Activated CD4-positive, alpha-beta T cell treated with anti-CD3 and anti-CD28 coated beads, Interleukin-2, amount 10 ng/mL, durations not matched to agents 24 days and 14 days (primary cell): ENCODE results near the gene TMX4. TPM values are rescaled to one million over a fixed set of nuclear protein-coding genes. Genes with fewer than 3 reads are reported as not detected.
"Not testable (repeated sequence)": the region's sequence is repeated elsewhere in the genome, so short reads cannot be mapped to it uniquely, and the experiment has no call there.

ENCODE experiments used
- DNase-seq: peaks from one replicate; pipeline ENCODE4 v3.0.0; 2022
- H3K27ac Mint-ChIP-seq: one replicate; pipeline ENCODE4 v1.8.0; 2022; ENCODE audit warnings: mild to moderate bottlenecking, mixed read lengths
- H3K27me3 Mint-ChIP-seq: one replicate; pipeline ENCODE4 v1.8.0; 2022; ENCODE audit warnings: mixed read lengths
- H3K36me3 Mint-ChIP-seq: one replicate; pipeline ENCODE4 v1.8.0; 2022; ENCODE audit warnings: low read depth, mild to moderate bottlenecking, mixed read lengths
- H3K4me1 Mint-ChIP-seq: one replicate; pipeline ENCODE4 v1.8.0; 2021; ENCODE audit warnings: mixed read lengths
- H3K4me3 Mint-ChIP-seq: one replicate; pipeline ENCODE4 v1.8.0; 2022; ENCODE audit warnings: mild to moderate bottlenecking, moderate library complexity, mixed read lengths
- H3K9me3 Mint-ChIP-seq: one replicate; pipeline ENCODE4 v1.8.0; 2021; ENCODE audit warnings: mixed read lengths
- intact Hi-C: fragments of 100-400 bp; cut with micrococcal nuclease; formaldehyde crosslinking; loops from one replicate; pipeline ENCODE4 v1.15.1; 2023
- total RNA-seq: library from RNA; stranded (reverse); gene quantifications from 2 replicates; pipeline ENCODE4 v1.2.3, GENCODE V29; 2022

TMX4 gene
- total RNA-seq, 1 donor from 2014 or later, result 27.2 TPM

- no peak overlapping the region for H3K27ac Mint-ChIP-seq
- H3K27me3 Mint-ChIP-seq, result peaks cover 7% of the 10 kb centered on the region
- H3K4me1 Mint-ChIP-seq, result no peaks in the 10 kb centered on the region
- no peak overlapping the region for H3K4me3 Mint-ChIP-seq
- H3K36me3 Mint-ChIP-seq, result no peaks in the 10 kb centered on the region
- intact Hi-C loops, result no loop called here
- no peak for DNase-seq
- no peaks in the 10 kb centered on the region for H3K9me3 Mint-ChIP-seq
Measured at GRCh38 chr20:7974785-7975435, 44.7 kb downstream of the TMX4 start.

DNA sequence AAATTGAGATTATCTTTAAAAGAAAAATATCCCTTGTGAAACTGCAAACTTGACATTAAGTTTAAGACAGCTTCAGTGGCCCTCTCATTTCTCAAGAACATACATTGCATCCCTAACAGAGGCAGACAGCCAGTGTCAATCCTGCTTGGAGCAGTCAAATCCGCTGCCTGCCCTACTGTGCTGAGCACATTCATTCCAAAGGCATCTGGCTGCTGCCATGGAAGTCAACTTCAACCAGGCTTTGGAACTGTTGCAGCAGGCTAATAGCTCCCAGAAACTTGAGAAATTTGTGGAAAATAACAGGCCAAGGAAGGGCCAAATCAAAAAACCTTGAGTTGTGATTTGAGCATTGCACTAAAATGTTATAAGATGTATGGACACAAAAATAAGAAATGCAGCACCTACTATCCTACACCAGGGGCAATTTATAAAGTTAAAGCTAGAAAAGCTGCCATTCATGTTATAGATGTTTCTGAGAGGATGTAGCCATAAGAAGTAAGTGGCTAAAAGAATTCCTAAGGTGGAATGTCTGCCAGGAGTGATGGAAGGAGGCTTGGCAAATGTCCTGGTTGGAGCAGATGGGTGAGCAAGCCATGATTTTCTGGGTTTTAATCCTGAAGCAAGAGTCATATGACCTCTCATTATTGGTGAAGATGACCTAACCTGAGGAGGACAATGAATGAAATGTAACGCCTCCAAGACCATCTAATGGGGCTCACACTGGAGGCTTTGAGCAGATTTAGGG lies 47.9 kb downstream of the TMX4 start:
- DNase-seq, result no peak
- no peak overlapping the region for H3K4me3 Mint-ChIP-seq
- intact Hi-C loops, result no loop called here
- H3K27me3 Mint-ChIP-seq, result peaks cover 7% of the 10 kb centered on the region
- no peaks in the 10 kb centered on the region for H3K9me3 Mint-ChIP-seq
- H3K4me1 Mint-ChIP-seq, result no peaks in the 10 kb centered on the region
- no peak overlapping the region for H3K27ac Mint-ChIP-seq
- H3K36me3 Mint-ChIP-seq, result no peaks in the 10 kb centered on the region

DNA sequence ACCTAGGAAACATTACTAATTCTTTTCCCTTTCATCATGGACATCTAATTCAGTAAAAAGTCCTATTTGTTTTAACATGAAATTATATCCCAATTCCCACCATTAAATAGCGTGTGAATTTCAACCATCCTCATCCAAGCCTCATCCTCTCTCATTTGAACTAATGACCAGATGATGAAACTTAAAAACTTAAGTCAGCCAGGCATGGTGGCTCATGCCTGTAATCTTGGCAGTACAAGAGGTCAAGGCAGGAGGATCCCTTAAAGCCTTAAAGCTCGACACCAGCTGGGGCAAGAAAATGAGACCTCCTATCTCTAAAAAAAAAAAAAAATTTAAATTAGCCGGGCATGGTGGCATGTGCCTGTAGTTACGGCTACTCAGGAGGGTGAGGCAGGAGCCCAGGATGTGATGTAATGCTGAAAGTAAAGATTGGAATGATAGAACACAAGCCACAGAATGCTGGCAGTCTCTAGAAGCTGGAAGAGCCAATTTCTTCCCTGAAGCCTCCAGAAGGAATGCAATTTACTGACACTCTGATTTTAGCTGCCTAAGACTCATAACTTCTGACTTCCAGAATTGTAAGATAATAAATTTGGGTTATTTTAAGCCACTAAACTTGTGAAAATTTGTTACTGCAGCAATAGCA lies 52.2 kb downstream of the TMX4 start:
- Mint-ChIP-seq H3K36me3 (no peaks in the 10 kb centered on the region), H3K27ac (no peak overlapping the region), H3K9me3 (no peaks in the 10 kb centered on the region), H3K4me1 (no peaks in the 10 kb centered on the region), H3K4me3 (no peak overlapping the region), H3K27me3 (peaks cover 7% of the 10 kb centered on the region)
- intact Hi-C loops, result no loop called here
- no peak for DNase-seq

DNA sequence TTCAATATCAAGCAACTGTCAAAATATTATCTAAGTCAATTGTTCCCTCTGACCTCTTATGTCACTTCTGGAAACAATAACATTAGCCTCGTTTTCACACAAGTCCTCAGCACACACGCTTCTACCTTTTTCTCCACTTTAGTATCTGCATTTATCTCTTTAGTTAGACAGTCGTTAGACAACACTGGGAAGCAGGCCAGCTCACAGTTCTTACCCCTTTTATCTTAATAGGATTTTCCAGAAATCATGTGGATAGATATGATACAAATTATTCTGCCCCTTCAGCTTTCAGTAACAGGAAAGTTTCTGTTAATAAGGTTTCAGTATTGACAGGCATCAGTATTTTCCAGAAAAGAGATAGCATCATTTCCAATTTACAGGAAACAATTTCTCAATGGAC lies 53.4 kb downstream of the TMX4 start:
- Mint-ChIP-seq H3K36me3 (no peaks in the 10 kb centered on the region), H3K27ac (no peak overlapping the region), H3K4me1 (no peaks in the 10 kb centered on the region), H3K27me3 (peaks cover 3% of the 10 kb centered on the region), H3K9me3 (no peaks in the 10 kb centered on the region), H3K4me3 (no peak overlapping the region)
- DNase-seq, result no peak
- intact Hi-C loops, result no loop called here

DNA sequence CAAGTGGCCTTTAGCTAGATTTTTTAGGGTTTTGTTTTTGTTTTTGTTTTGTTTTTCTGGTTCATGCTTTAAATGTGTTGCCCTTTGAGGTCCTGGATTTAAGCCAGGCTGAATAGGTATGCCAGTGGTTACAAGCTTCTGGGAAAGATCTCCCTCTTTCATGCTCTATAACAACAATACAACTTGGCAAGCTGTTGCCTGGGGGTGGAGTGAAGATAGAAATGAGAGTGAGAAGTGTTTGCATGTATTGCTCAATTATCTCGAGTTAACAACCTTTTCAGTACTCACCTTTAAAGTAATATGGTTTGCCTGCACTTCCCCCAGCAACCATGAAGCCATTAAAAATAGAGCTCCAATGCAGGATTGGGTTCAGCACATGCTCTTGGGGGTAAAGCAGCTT lies 60.1 kb downstream of the TMX4 start:
- intact Hi-C loops, result no loop called here
- no peaks in the 10 kb centered on the region for H3K4me1 Mint-ChIP-seq

GRCh38 chr20:7956561-7956960 lies 63.0 kb downstream of the TMX4 start:
- intact Hi-C loops, DNase-seq, H3K9me3 Mint-ChIP-seq, H3K4me1 Mint-ChIP-seq, H3K4me3 Mint-ChIP-seq, H3K27me3 Mint-ChIP-seq, H3K27ac Mint-ChIP-seq, H3K36me3 Mint-ChIP-seq: not testable (repeated sequence)

More for the DNA sequence above, 60.1 kb downstream of the TMX4 start:
- no peaks in the 10 kb centered on the region for H3K36me3 Mint-ChIP-seq
- DNase-seq, result no peak
- H3K9me3 Mint-ChIP-seq, result no peaks in the 10 kb centered on the region
- no peak overlapping the region for H3K4me3 Mint-ChIP-seq
- no peak overlapping the region for H3K27ac Mint-ChIP-seq
- H3K27me3 Mint-ChIP-seq, result peaks cover 3% of the 10 kb centered on the region

DNA sequence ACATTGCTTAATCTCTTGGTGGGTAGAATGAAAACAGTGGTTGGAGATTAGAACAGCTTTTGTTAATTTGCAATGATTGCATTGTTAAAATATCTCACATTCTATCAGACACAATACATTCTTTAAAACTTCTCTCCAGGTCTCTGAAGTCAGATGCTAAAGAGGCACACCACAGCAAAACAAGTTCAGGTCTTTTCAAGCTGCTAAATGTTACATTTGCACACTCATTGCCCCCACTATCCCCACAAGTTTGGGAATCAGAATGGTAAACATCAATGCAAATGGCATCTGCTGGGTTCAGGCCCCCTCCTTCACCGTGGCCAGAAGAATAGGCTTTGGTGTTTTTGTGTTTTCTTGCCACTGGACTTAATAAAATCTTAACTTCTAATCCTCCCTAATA lies 69.2 kb downstream of the TMX4 start:
- Mint-ChIP-seq H3K27me3 (peaks cover 5% of the 10 kb centered on the region), H3K4me3 (no peak overlapping the region), H3K27ac (no peak overlapping the region), H3K9me3 (peaks cover 8% of the 10 kb centered on the region), H3K36me3 (no peaks in the 10 kb centered on the region), H3K4me1 (no peaks in the 10 kb centered on the region)
- DNase-seq, result no peak
- intact Hi-C loops, result no loop called here

GRCh38 chr20:7943891-7944290 lies 75.7 kb downstream of the TMX4 start:
- DNase-seq, result no peak

DNA sequence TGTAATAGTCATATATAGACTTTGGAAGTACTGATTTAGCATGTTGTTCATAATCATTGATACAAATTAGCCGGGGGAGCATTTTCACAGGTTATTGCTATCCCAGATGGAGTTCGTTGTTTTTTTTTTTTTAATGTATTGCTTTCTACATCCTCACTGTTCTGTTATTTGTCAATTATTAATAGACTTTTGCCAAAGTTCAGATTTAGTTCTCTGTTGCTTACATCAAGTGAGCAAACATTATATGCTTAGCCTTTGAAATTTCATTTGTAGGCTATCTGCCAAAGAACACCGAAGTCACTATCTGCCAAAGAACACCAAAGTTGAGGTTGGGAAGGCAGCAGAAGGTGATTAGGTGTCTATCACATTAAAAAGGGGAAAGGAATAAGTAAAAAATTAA lies 79.2 kb downstream of the TMX4 start, which contains the start of gene HAO1:
HAO1 (minus strand) TSS at position 118 of the 400 bp plus-strand sequence; CDS start at position 82, 36 bp downstream.
- Mint-ChIP-seq H3K4me3 (no peak within 1 kb of the TSS), H3K36me3 (no peaks in the 10 kb centered on the region), H3K27me3 (peaks cover 1% of the 10 kb centered on the region), H3K4me1 (no peaks in the 10 kb centered on the region), H3K9me3 (no peaks in the 10 kb centered on the region), H3K27ac (no peak within 1 kb of the TSS)
- intact Hi-C loops, result no loop called here
- no peak for DNase-seq

More at GRCh38 chr20:7943891-7944290, 75.7 kb downstream of the TMX4 start:
- Mint-ChIP-seq H3K4me1 (no peaks in the 10 kb centered on the region), H3K27ac (no peak overlapping the region), H3K27me3 (peaks cover 4% of the 10 kb centered on the region), H3K4me3 (no peak overlapping the region), H3K9me3 (peaks cover 6% of the 10 kb centered on the region), H3K36me3 (no peaks in the 10 kb centered on the region)
- intact Hi-C loops, result no loop called here

DNA sequence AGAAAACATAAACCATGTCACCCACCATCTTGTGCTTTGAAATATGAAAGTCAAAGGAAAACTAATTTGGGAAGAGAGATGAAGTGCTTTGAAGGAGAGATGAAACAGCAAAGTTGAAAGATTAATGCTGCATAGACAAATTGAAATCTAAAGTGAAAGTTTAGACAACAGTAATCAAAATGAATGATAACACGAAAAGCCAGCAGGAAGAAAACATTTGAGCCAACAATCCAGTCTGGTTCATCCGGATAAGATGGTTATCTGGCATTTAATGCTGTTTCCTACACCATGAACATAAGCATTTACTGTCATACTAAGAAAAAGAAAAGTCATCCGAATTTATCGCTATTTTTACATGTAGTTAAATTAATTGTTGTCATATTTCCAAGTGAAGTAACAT lies 79.9 kb downstream of the TMX4 start:
- Mint-ChIP-seq H3K4me3 (no peak overlapping the region), H3K36me3 (no peaks in the 10 kb centered on the region), H3K9me3 (no peaks in the 10 kb centered on the region), H3K27ac (no peak overlapping the region), H3K4me1 (no peaks in the 10 kb centered on the region), H3K27me3 (peaks cover 5% of the 10 kb centered on the region)
- DNase-seq, result no peak
- intact Hi-C loops, result loop anchor here (5.0 kb wide), 2 partner anchors 78 to 103 kb away; partner anchors contain the start of gene TMX4

DNA sequence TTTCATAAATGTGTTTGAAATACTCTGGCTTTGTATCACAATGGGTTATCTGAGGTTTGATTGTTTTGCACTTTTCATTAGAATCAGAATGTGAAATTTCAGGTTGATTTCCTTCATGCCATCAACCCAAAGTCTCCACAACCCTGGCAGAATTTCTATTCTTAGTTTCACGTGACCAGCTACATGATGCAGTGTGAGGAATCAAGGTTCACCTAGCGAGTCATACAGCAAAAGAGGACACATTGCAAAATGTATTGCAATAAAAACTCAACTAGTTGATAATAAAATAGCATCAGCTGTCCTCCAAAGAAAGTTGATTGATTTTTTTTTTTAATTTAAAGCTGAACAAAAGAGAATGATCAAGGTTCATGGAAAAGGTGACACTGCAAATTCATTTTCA lies 81.5 kb downstream of the TMX4 start:
- no peak for DNase-seq
- Mint-ChIP-seq H3K4me3 (no peak overlapping the region), H3K4me1 (no peaks in the 10 kb centered on the region), H3K27ac (no peak overlapping the region), H3K9me3 (no peaks in the 10 kb centered on the region), H3K27me3 (peaks cover 3% of the 10 kb centered on the region), H3K36me3 (no peaks in the 10 kb centered on the region)
- intact Hi-C loops, result loop anchor here (5.0 kb wide), 2 partner anchors 79 to 104 kb away; partner anchors contain the start of gene TMX4

GRCh38 chr20:7937328-7937727 lies 82.2 kb downstream of the TMX4 start:
- Mint-ChIP-seq H3K9me3 (no peaks in the 10 kb centered on the region), H3K27me3 (peaks cover 3% of the 10 kb centered on the region), H3K4me1 (no peaks in the 10 kb centered on the region), H3K4me3 (no peak overlapping the region), H3K27ac (no peak overlapping the region), H3K36me3 (no peaks in the 10 kb centered on the region)
- DNase-seq, result no peak
- intact Hi-C loops, result loop anchor here (2.0 to 5.0 kb wide), 3 partner anchors 80 to 783 kb away; partner anchors contain the start of gene TMX4

DNA sequence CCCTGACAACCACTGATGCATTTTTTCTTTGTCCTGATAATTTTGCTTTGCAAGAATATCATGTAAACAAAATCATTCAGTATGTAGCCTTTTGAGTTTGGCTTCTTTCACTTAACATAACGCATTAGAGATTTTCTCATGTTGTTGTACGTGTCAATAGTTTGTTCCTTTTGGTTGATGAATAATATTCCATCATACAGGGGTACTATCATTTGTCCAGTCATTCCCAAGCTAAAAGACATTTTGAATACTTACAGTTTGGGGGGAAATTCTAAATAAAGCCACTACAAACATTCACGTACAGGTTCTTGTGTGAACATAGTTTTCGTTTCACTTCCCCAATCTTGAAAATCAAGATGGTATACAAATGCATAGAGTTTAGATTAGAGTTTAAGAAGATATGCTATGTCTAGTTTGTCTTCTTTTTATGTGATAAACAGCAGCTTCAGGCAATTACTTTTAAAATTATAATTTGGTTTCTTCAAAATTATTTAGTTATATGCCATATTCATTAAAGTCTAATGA lies 84.5 kb downstream of the TMX4 start:
- DNase-seq, result no peak
- Mint-ChIP-seq H3K4me1 (no peaks in the 10 kb centered on the region), H3K9me3 (no peaks in the 10 kb centered on the region), H3K4me3 (no peak overlapping the region), H3K27ac (no peak overlapping the region), H3K27me3 (peaks cover 5% of the 10 kb centered on the region), H3K36me3 (no peaks in the 10 kb centered on the region)
- intact Hi-C loops, result loop anchor here (5.0 kb wide), 2 partner anchors 82 to 107 kb away; partner anchors contain the start of gene TMX4

DNA sequence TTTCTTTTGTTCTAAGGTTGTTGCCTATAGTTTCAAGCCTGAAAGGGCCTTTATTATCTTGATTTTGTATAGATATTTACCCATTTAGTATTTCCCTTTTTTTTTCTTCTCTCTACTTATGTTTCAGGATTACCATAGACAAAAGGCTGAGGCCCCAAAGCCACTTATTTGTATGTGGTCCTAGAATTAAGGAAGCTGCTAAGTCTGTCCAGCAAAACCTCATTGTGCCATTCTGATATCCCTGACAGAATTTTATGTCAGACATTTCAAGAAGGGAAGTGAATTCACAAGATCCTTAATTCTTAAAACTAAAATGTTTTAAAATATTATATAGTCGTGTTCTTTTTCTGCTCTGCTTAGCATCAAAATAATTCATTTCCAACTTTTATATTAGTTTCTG lies 86.2 kb downstream of the TMX4 start:
- no peak for DNase-seq
- intact Hi-C loops, result no loop called here
- Mint-ChIP-seq H3K36me3 (no peaks in the 10 kb centered on the region), H3K4me3 (no peak overlapping the region), H3K4me1 (no peaks in the 10 kb centered on the region), H3K27ac (no peak overlapping the region), H3K9me3 (no peaks in the 10 kb centered on the region), H3K27me3 (peaks cover 5% of the 10 kb centered on the region)
